HG03066 (cell line): ENCODE data around the gene GFRA1.

Source experiments
- ATAC-seq: cut with Tn5 transposase; IDR thresholded peaks from one replicate; pipeline ENCODE4 v1.9.1; 2021; ENCODE audit warnings: low read depth; ENCODE audit not compliant: unreplicated experiment

The GFRA1 gene

DNA sequence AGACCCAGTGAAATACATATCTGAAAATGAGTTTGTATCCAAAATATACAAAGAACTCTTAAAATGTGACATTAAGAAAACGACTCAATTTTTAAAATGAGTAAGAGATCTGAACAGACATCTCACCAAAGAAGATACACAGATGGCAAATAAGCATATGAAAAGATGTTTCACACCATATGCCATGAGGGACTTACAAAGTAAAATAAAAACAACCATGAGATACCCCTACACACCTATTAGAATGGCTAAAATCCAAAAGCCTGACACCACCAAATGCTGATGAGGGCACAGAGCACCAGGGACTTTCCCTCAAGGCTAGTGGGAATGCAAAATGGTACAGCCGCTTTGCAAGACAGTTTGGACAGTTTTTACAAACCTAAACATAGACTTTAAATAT lies 27.9 kb downstream of the GFRA1 start:
- no peak for ATAC-seq

DNA sequence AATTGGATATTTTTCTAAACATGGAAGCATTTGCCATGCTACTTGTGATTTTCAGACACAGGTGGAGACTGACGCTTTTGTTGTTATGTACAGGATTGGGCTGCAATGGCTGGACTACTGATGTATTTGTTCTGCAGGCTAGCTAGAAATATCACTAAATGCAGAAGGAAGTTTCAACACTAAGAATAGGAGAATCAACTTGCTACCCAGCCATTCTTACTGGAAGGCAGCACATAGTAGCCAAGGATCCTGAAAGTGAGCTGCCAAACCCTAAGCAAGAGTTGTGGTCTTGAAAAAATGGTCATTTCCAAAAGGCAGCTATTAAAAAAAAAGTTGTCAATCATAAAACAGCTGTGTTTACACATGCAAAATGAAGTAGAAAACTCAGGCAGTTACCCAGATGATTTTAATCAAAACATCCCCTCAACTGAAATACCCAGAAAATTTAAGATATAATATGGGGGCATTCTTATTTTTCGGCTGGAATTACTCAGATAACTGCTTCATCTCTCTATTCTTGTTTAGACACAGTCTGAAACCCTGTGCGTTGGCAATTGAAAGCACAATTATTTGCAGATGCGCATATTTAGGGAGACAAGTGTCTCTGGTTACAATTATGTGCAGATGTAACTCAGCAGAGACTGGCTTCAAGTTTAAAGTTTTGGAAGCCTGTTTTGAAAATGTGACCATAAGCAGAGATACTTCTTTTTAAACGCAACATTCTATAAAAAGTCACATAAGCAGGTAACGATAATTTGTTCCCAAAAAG lies 31.2 kb downstream of the GFRA1 start:
- no peak for ATAC-seq

DNA sequence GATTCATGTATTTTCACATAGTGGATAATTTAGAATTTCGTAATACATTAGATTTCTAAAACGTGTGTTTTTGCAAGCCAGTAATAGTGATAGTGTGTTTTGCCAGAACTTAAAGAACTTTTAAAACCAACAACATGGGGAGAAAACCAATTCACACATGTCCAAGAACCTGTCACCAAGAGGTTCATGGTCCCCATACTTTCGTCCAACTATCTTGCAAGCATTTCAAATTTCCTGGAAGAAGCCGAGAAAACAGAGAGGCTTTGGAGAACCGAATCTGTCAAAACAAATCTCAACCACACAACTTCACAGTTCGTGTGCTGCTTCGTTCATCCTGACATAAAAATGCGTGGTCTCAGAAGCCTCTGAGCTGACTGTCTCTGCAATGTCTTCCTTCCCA lies 31.9 kb downstream of the GFRA1 start:
- ATAC-seq = no peak

DNA sequence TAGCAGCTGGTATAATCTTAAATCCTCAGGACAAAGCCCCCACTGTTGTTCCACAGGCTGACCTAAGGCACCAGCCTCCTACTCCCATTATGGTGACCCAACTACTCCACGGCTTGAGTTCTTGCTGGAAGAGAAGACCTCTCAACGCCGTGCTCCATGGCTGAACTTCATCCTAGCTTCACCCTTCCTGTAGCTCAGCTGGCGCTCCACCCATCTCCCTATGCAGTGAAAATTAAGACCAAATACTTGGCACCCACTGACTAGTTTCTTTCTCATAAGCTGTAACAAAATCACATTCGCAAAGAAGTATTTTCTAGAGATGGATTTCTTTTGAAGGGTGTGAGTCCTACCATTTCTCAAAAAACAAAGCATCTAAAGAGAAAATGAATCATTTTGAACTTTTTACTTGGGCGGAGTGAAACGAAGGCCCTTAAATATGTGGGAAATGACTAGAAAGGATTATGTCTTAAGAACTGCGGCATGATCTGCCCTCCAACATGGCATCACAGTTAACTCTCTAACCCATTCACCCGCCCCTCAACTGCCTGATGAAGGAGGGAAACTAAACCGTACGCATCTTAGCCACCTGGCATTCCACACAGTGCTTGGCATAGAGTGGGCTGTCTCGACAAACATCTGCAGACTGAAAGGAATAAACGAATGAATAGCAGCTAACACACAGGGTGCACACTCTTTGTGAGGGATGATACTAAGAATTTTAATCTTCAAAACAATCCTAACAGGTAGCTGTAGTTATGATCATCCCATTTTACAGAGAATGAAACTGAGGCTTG lies 32.7 kb downstream of the GFRA1 start:
- ATAC-seq = no peak

DNA sequence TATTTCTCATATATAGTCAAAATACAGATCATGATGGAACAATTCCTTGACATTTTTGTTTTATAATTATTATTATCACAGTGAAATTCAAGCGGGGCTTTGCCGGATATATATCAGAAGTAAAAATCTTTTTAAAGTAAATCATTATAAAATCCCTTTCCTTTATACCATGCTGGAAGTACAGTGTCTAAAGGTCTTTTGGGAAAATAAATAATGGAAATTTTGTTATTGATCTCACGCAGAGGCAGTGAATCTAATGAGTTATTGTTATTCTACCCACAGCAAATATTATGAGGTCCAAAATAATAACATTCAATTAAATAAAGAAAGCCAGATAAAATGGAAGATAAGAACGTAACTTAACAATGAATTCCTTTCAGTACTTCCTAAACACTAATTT lies 33.8 kb downstream of the GFRA1 start:
- ATAC-seq = no peak

DNA sequence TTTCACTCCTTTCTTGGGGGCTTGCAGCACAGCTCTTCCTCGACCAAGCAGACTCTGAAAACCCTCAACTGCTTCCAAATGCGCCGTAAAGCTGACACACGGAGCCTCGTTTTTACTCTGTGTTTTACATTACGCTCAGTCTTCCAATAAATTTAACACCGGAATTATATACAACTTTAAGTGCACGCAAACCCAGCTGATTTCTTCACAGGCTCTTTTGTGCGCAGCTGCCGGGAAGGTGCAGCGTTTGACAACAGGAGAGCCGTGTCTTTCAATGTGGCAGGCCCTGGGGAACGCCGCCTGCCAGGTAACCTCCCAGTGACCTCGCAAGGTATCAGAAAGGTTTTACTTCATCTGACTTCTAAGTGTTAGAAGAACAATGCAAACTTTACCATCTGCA lies 35.0 kb downstream of the GFRA1 start:
- ATAC-seq = no peak

DNA sequence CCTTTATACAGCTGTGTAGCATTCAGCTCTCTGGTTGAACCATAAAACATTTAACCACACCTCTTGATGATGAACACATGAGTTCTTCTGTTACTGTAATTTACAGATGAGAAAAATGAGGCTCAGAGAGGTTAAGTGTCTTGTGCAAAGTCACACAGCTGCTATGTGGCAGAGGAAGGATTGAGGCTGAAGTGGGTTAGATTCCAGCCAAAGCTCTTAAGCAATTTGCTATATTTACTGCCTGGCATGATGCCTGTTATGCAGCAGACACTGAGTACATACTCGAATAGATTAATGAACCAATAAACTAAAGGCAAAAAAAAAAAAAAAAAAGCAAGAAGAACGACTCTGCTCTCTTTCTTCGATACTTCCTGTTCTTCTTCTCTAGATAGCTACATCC lies 35.7 kb downstream of the GFRA1 start:
- no peak for ATAC-seq

DNA sequence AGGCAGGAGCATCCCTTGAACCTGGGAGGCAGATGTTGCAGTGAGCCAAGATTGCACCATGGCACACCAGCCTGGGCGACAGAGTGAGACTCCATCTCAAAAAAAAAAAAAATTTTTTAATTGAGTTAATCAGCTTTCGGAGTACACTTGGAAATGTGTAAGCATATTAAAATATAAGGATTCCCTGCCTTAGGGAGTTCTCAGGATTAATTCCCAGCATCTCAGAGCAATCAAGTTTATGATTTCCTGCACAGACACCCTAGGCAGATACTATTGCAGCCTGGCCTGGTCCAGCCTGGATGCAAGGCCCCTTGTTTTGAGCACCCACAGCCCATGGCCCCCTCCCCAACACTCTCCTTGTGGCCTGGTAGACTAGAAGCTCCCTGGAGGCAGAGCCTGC lies 39.8 kb downstream of the GFRA1 start:
- no peak for ATAC-seq

DNA sequence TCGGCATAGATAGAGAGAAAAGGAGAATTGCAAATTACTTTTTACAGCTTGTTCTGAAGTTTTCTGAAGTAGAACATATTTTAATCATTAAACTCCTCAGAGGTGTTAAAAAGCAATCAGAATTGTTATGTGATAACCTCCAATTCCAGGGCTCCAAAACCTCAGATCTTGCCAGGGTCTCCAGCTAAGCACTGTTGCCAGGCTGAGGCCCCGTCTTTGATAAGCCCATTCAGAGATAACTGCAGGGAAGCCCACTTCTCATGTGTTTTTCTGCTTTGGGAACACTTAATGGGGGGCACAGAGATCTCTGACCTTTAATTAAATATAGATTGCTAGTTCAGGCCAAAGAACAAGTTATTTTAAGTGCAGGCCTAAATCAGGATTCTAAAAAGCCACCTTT lies 40.4 kb downstream of the GFRA1 start:
- ATAC-seq = no peak

DNA sequence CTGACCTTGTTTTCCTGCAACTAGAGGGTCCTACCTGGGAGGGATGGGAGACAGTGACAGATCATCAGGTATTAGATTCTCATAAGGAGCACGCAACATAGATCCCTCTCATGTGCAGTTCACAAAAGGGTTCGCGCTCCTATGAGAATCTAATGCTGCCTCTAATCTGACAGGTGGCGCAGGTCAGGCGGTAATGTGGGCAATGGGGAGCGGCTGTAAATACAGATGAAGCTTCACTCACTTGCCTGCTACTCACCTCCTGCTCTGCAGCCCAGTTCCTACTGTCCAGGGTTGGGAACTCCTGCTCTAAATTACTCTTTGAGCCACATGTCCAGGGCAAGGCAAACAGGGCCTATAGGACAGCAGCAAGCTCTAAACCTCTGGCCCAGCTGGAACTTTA lies 46.2 kb downstream of the GFRA1 start:
- ATAC-seq = no peak

DNA sequence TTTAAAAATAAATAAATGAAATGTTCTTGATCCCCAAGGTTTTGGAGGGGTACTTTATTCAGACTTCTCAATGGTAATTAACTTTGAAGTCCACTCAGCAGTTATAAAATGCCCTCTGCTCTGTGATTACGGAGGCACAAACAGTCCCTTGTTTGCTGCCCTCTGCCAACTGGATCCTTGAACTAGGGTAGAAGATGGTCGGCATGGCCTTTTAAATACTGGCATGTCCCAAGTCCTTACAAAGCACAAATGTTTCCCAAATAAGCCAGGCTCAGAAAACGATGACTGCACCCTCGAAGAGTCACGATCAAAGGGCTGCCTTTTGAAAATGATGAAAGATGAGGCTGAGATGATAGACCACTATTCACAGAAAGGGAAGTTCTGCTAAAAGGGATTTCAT lies 47.0 kb downstream of the GFRA1 start:
- no peak for ATAC-seq

DNA sequence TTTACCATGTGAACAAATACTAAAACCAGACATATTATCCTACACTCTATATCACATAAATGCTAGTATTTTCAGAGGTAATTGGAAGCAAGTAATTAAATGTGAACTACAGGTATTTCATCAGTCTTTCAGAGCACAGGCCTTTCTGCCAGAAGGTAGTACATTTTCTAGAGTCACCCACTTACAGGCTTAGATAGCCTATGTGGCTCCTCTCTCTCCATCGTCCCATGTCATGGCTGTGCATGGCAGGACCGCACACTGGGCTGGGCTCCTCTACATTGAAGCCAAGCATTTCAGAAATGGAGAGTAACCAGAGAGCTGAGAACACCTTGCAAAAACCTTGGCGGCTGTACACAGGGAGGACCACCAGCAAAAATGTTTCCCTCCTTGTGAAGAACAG lies 49.7 kb downstream of the GFRA1 start:
- no peak for ATAC-seq

DNA sequence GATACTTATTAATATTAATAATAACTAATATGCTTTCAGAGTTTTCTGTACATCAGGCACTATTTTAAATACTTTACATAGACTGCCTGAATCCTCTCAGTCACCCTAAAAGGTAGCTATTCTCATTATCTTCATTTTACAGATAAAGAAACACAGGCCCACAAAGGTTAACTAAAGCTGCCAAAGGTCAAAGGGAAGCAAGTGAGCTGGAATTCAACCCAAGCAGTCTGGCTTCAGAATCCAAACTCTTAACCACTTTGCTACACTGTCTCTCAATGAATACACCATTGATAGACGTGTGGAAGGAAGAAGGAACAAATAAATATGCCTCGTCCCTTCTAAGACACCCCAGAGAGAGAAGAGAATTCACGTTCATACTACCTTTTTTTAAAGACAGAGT lies 52.0 kb downstream of the GFRA1 start:
- no peak for ATAC-seq

DNA sequence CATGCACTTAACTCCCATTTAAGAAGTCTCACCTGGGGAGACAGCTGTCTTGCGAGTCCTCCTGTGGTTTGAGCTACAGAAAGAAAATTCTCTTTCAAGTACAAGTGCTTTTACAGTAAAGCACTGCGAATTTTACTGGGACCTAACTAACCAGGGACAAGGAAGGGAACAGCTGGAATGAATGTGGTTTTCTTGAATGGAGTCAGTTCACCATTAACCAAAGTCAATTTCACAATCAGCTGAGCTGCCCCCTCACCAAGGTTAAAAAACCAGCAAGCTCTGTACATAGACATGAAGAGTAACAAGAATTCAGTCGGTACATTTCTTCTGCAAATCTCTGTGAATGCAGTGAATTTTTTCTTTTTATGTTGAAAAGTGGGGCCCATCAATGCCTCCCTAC lies 56.3 kb downstream of the GFRA1 start:
- ATAC-seq = no peak

DNA sequence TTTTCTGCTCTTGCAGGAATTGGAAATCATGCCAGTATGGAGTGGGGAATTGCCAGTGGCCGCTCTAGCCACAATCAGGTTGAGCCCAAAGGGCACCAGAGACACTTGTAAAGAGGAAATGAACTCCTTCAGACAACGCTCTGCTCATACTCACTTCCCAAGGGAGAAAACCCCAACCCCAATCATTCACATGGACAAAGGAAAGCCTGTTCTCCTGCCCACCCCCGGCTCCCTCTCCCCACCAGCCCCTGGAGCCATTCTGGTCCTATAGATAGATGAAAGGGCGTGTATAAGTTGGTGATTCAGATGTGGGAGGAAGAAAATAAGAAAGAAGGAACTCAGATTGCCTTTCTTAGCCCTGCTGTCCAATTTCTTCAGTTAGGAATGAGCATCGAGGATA lies 57.4 kb downstream of the GFRA1 start:
- ATAC-seq = no peak

DNA sequence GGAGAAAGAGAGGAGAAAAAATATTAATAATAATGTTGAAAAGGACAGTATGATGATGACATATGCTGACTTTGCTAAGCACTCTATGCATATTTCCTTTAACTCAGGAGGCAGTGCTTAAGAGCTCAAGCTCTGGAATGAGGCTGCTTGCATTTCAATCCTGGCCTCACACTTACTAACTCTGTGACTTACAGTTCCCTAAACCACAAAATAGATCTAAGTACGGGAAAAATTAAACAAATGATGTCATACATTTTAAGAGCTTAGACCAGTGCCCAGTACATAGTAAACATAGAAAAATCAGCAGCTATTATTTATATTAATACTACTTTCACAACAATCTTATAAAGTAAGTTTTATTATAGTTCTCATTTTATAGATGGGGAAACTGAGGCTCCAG lies 61.3 kb downstream of the GFRA1 start:
- ATAC-seq = no peak

DNA sequence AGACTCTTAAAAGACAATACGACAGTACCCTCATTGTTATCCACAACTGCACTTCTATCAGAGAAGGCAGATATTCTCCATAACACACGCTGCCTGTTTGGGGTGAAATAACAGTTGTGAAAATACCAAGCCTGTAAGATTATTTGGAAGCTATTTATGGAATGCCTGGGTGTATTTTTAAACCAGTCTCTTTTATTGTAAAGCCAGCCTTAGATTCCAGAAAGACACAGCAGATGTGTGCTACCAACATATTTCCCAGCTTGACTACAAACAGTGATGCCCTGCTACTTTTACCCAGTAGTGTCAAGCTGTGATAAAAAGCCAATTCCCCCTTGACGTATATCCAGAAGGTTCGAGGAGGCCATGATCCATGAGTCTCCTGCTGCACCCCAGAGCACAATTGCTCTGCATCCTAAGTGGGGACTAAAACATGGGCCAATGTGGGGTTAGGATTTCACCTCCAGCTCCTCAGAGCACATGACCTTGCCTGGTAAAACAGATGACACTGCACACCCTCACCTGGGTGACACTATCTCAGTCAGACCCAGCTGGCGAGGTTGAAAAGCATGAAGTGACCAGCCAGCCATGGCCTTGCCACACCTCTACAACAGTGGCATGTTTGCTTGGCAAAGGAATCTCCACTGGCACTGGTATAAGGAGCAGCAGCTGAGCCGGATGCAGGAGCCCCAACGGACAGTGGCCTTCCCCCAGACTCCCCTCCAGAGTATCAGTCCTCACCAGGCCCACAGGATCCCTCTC lies 62.2 kb downstream of the GFRA1 start:
- ATAC-seq = no peak

DNA sequence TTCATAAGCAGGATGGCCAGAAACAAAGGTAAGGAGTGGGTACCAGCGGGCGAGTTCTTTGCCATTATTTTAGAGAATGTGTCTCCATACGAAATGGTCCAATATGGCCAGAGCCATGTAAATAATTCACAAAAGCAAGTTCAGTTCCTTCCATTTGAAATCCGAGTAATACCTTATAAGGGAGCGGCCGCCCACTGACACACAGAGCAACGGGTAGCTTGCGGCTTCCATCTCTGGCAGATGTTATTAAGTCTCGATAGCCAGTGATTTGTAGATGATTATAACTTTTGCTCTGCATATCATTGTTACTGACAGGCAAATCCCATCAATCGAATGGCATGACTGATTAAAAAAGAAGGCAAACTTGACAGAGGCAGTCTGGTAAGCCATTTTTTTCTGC lies 63.2 kb downstream of the GFRA1 start:
- no peak for ATAC-seq

DNA sequence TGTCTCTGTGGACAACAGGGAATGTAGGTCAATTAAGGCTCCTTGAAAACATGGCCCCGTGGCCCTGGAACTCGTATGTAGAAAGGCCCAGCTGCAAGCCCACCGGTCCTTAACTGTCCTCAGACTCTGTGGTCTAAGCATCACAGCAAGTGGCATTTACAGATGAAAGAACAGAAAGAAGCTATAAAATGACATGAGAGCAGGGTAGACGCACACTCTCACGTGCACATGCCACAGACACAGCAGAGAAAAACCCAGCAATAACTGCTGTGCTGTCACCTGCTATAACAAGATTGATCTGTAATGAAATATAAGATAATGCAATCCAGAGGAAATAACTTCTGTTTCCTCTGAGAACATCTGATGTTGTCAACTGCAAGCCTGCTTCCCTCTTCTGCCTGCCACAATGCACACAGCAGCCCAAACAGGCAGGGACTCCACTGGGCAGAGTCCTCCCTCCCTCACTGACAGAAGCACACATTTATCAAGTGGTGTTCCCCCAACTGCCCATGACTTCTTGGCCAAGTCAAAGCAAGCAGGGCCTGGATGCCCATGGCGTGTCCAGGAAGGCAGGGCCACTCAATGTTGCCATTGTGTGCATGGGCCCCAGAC lies 63.9 kb downstream of the GFRA1 start:
- no peak for ATAC-seq

DNA sequence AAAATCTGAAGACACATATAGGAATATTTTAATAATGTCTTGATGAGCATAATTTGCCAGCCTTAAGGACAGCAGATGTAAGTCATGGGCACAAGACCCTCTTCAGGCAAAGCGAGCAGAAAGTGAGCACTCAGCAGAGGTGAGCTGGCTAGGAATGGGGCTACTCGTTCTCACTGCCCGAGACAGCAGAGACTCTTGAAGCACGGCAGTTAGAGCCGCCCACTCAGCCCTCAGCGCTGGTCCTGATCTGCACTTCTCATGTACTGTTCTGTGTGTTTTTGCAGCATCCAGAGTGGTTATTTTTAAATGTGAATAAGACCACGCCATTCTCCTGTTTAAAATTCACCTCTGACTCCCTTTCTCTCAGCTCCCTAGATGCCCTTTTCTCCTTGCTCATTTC lies 65.3 kb downstream of the GFRA1 start:
- ATAC-seq = no peak

DNA sequence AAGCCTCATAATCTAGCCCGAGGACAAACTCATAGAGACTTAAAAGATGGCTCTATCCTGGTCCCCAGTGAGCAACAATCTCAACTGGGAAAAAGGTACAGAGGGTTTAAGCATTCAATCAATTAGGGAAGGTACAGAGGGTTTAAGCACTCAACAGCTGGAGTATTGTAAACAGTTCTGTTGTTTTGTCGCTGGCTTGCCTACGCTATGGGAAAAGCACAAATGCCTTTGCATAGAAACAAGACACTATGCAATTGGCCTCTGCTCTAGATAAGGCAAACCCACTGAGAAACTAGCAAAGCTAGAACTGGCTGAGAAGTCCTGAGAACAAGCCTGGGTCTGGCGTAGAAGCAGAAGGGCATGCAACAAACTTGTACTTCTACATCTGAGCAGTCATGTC lies 69.3 kb downstream of the GFRA1 start:
- ATAC-seq = no peak
